Neural cell (in vitro differentiated cells): ENCODE results near the gene CASZ1. TPM values are rescaled to one million over a fixed set of nuclear protein-coding genes. Genes with fewer than 3 reads are reported as not detected.

ENCODE experiments used
- H2AFZ ChIP-seq: fragments of 200-600, 300-800 bp; sonication (generic), shearing (Covaris generic); 2 replicates; pipeline ENCODE4 v1.6.0; 2014; ENCODE audit warnings: low read depth, mild to moderate bottlenecking, antibody characterized with exemption, low read length, moderate library complexity
- H3F3A ChIP-seq: fragments of 200-600 bp; shearing (Covaris generic); 2 replicates; pipeline ENCODE4 v1.6.1; 2016; ENCODE audit warnings: mild to moderate bottlenecking, moderate library complexity, mixed read lengths, antibody characterized with exemption, low read length; ENCODE audit not compliant: insufficient read depth, poor library complexity, severe bottlenecking
- H3K27ac ChIP-seq: fragments of 200-600, 300-800 bp; sonication (generic), shearing (Covaris generic); 2 replicates; pipeline ENCODE4 v1.5.1; 2014; ENCODE audit warnings: mild to moderate bottlenecking, low read length, moderate library complexity
- H3K27me3 ChIP-seq: fragments of 300-800, 200-600 bp; sonication (generic), shearing (Covaris generic); 2 replicates; pipeline ENCODE4 v1.6.0; 2014; ENCODE audit warnings: mild to moderate bottlenecking, low read depth, low read length, moderate library complexity; ENCODE audit not compliant: insufficient read depth
- H3K36me3 ChIP-seq: fragments of 300-800, 200-600 bp; sonication (generic), shearing (Covaris generic); 2 replicates; pipeline ENCODE4 v1.5.1; 2014; ENCODE audit warnings: mild to moderate bottlenecking, antibody characterized with exemption, low read length, moderate library complexity; ENCODE audit not compliant: insufficient read depth
- H3K4me2 ChIP-seq: fragments of 300-800, 200-600 bp; sonication (generic), shearing (Covaris generic); 2 replicates; pipeline ENCODE4 v1.6.0; 2014; ENCODE audit warnings: mild to moderate bottlenecking, low read length
- H3K4me3 ChIP-seq: fragments of 300-800, 200-600 bp; sonication (generic), shearing (Covaris generic); 2 replicates; pipeline ENCODE4 v1.5.1; 2014; ENCODE audit warnings: mild to moderate bottlenecking, low read length, moderate library complexity
- H3K79me2 ChIP-seq: fragments of 200-600 bp; shearing (Covaris generic); replicated peaks from 2 replicates; pipeline ENCODE4 v1.6.0; 2014; ENCODE audit warnings: mild to moderate bottlenecking, low read length, moderate library complexity; ENCODE audit not compliant: insufficient read depth
- H3K9ac ChIP-seq: fragments of 300-800, 200-600 bp; sonication (generic), shearing (Covaris generic); 2 replicates; pipeline ENCODE4 v1.6.1; 2016; ENCODE audit warnings: mild to moderate bottlenecking, low read length, mixed read lengths
- H3K9me2 ChIP-seq: fragments of 200-600 bp; shearing (Covaris generic); 2 replicates; pipeline ENCODE4 v1.6.1; 2016; ENCODE audit warnings: mild to moderate bottlenecking, low read length, mixed read lengths; ENCODE audit not compliant: insufficient read depth
- H3K9me3 ChIP-seq: fragments of 200-600, 300-800 bp; sonication (generic), shearing (Covaris generic); 2 replicates; pipeline ENCODE4 v1.6.1; 2016; ENCODE audit warnings: mild to moderate bottlenecking, mixed run types, low read length, moderate library complexity, mixed read lengths
- H4K20me1 ChIP-seq: fragments of 200-600 bp; shearing (Covaris generic); 2 replicates; pipeline ENCODE4 v1.6.1; 2016; ENCODE audit warnings: mild to moderate bottlenecking, mixed run types; ENCODE audit not compliant: insufficient read depth
- CTCF ChIP-seq: fragments of 450-650 bp; IDR thresholded peaks from 2 replicates; pipeline ENCODE4 v1.5.1; 2014; ENCODE audit warnings: antibody characterized with exemption, mild to moderate bottlenecking, moderate library complexity; ENCODE audit not compliant: poor library complexity, severe bottlenecking
- EP300 ChIP-seq: fragments of 450-650 bp; conservative IDR thresholded peaks from 2 replicates; pipeline ENCODE4 v1.6.1; 2014; ENCODE audit warnings: antibody characterized with exemption, mild to moderate bottlenecking, moderate library complexity; ENCODE audit not compliant: poor library complexity, severe bottlenecking
- EZH2 ChIP-seq: fragments of 200-600, 300-800 bp; shearing (Covaris generic), sonication (generic); IDR thresholded peaks from 2 replicates; pipeline ENCODE4 v1.6.1; 2014; ENCODE audit warnings: antibody characterized with exemption, low read length, borderline replicate concordance, mild to moderate bottlenecking; ENCODE audit not compliant: insufficient read depth, poor library complexity, severe bottlenecking
- MXI1 ChIP-seq: fragments of 450-650 bp; conservative IDR thresholded peaks from 2 replicates; pipeline ENCODE4 v1.6.1; 2014; ENCODE audit warnings: antibody characterized with exemption, mild to moderate bottlenecking; ENCODE audit not compliant: poor library complexity, severe bottlenecking
- POLR2AphosphoS5 ChIP-seq: IDR thresholded peaks from 2 replicates; pipeline ENCODE4 v1.6.1; 2012
- RAD21 ChIP-seq: fragments of 450-650 bp; conservative IDR thresholded peaks from 2 replicates; pipeline ENCODE4 v1.6.1; 2014; ENCODE audit warnings: antibody characterized with exemption, mild to moderate bottlenecking, moderate library complexity
- REST ChIP-seq: IDR thresholded peaks from 2 replicates; pipeline ENCODE4 v1.6.1; 2012; ENCODE audit warnings: borderline replicate concordance
- SMC3 ChIP-seq: fragments of 450-650 bp; conservative IDR thresholded peaks from 2 replicates; pipeline ENCODE4 v1.6.1; 2014; ENCODE audit warnings: antibody characterized with exemption, mild to moderate bottlenecking, moderate library complexity; ENCODE audit not compliant: poor library complexity
- TAF1 ChIP-seq: IDR thresholded peaks from 2 replicates; pipeline ENCODE4 v1.6.1; 2012; ENCODE audit warnings: low read depth
- polyA plus RNA-seq: library from polyadenylated mRNA; depleted of rRNA; stranded (reverse); fragments of >200 nt; gene quantifications from 2 replicates; pipeline ENCODE4 v1.2.3, GENCODE V29; 2014

CASZ1 gene
- polyA plus RNA-seq, 1 donor from 2014 or later: 0.27 TPM

- no peak overlapping the region for H2AFZ ChIP-seq
- H3K4me3 ChIP-seq: no peak overlapping the region
- H3K9me2 ChIP-seq: no peaks in the 10 kb centered on the region
- H3K4me2 ChIP-seq: no peak overlapping the region
- TF ChIP-seq MXI1 (no peak), EP300 (no peak), RAD21 (no peak), REST (no peak), SMC3 (no peak), CTCF (no peak), EZH2 (no peak), TAF1 (no peak), POLR2AphosphoS5 (no peak)
- H3K27ac ChIP-seq: no peak overlapping the region
- no peaks in the 10 kb centered on the region for H3K36me3 ChIP-seq
- no peaks in the 10 kb centered on the region for H3K27me3 ChIP-seq
- H3K9ac ChIP-seq: no peak overlapping the region
- H4K20me1 ChIP-seq: no peaks in the 10 kb centered on the region
- H3K9me3 ChIP-seq: no peaks in the 10 kb centered on the region
- no peaks in the 10 kb centered on the region for H3K79me2 ChIP-seq
- no peaks in the 10 kb centered on the region for H3F3A ChIP-seq
Observed at GRCh38 chr1:10723317-10723716, 73.1 kb downstream of the CASZ1 start.

- no peaks in the 10 kb centered on the region for H3K9me2 ChIP-seq
- TF ChIP-seq RAD21 (no peak), TAF1 (no peak), CTCF (no peak), POLR2AphosphoS5 (no peak), MXI1 (no peak), SMC3 (no peak), EP300 (no peak), EZH2 (no peak), REST (no peak)
- no peaks in the 10 kb centered on the region for H3K27me3 ChIP-seq
- H3K9me3 ChIP-seq: no peaks in the 10 kb centered on the region
- no peaks in the 10 kb centered on the region for H3F3A ChIP-seq
- H3K4me3 ChIP-seq: no peak overlapping the region
- H3K4me2 ChIP-seq: no peak overlapping the region
- H3K36me3 ChIP-seq: no peaks in the 10 kb centered on the region
- H4K20me1 ChIP-seq: no peaks in the 10 kb centered on the region
- no peak overlapping the region for H2AFZ ChIP-seq
- no peak overlapping the region for H3K27ac ChIP-seq
- H3K79me2 ChIP-seq: no peaks in the 10 kb centered on the region
- no peak overlapping the region for H3K9ac ChIP-seq
Observed at GRCh38 chr1:10722803-10723202, 73.6 kb downstream of the CASZ1 start.
